Choroid plexus epithelial cell (primary cell): ENCODE measurements around the gene COQ9.
A peak's percentile ranks its signal among the peaks of the same experiment; 100 is the strongest.

ENCODE experiments used
- DNase-seq: peaks from one replicate; pipeline ENCODE4 v3.0.0-alpha.2; 2010; ENCODE audit warnings: low read depth
- H3K4me3 ChIP-seq: 2 replicates; pipeline ENCODE4 v1.5.1; 2011; ENCODE audit warnings: low read depth, mild to moderate bottlenecking, control low read depth, low read length, moderate library complexity
- CTCF ChIP-seq: conservative IDR thresholded peaks from 2 replicates; pipeline ENCODE4 v1.5.1; 2011; ENCODE audit warnings: low read depth, mild to moderate bottlenecking, control low read depth, inconsistent platforms, low read length, moderate library complexity

COQ9 gene

GRCh38 chr16:57444711-57445110 lies 2.6 kb upstream of the COQ9 start:
- H3K4me3 ChIP-seq: no peak overlapping the region
- no peak for TF ChIP-seq CTCF
- DNase-seq: peak; percentile 30

- TF ChIP-seq CTCF: no peak
- DNase-seq: no peak
- H3K4me3 ChIP-seq: no peak overlapping the region
Observed at GRCh38 chr16:57445510-57445909, 1.8 kb upstream of the COQ9 start.

- peak; percentile 26 for DNase-seq
- H3K4me3 ChIP-seq: peak overlapping the region; percentile 87
- no peak for TF ChIP-seq CTCF
Observed at GRCh38 chr16:57446531-57447185, 621 bp upstream of the COQ9 start.

- no peak for DNase-seq
- TF ChIP-seq CTCF: no peak
Observed at GRCh38 chr16:57452021-57452420, 4.7 kb downstream of the COQ9 start.

GRCh38 chr16:57462209-57462977 lies 15.1 kb downstream of the COQ9 start, which contains the start of gene POLR2C:
POLR2C (plus strand) TSS chr16:57462679; CDS start chr16:57462725, 46 bp downstream.
- peak; percentile 92 for TF ChIP-seq CTCF
- DNase-seq: peak; percentile 88
- H3K4me3 ChIP-seq: peak within 1 kb of the TSS; percentile 96

More at GRCh38 chr16:57452021-57452420, 4.7 kb downstream of the COQ9 start:
- no peak overlapping the region for H3K4me3 ChIP-seq

- peak overlapping the region; percentile 96 for H3K4me3 ChIP-seq
- TF ChIP-seq CTCF: no peak
- no peak for DNase-seq
Observed at GRCh38 chr16:57462978-57463362, 15.7 kb downstream of the COQ9 start.
